ENCODE data around the gene USP20. TPM values are rescaled to one million over a fixed set of nuclear protein-coding genes. Genes with fewer than 3 reads are reported as not detected.

The USP20 gene
- total RNA-seq, 3 donors from 2014 or later (not counting 1 experiment from before 2014, with no cell fraction given) = 66.8 to 86.1 (median 80.3) TPM

- Histone ChIP-seq H3K27me3 (ENCODE audit: control insufficient read depth, insufficient read depth, low read length) (no peaks in the 10 kb centered on the region), H3K9me3 (ENCODE audit: control insufficient read depth, insufficient read depth, low read length) (no peaks in the 10 kb centered on the region), H3K4me1 (ENCODE audit: control insufficient read depth, insufficient read depth, low read length) (no peaks in the 10 kb centered on the region), H3K27ac (ENCODE audit: low read length) (no peak overlapping the region), H3K4me3 (ENCODE audit: low read length) (no peak overlapping the region), H3K36me3 (ENCODE audit: control insufficient read depth, insufficient read depth, low read length) (peaks cover 34% of the 10 kb centered on the region)
- DNase-seq = no peak
- Mint-ChIP-seq H3K4me3 (no peak overlapping the region), H3K27ac (no peak overlapping the region), H3K4me1 (peaks cover 24 to 36% of the 10 kb centered on the region in 2 donors), H3K9me3 (no peaks in the 10 kb centered on the region), H3K36me3 (peaks cover 9% of the 10 kb centered on the region), H3K27me3 (ENCODE audit: low read depth in 2 of 2) (no peaks in the 10 kb centered on the region)
- intact Hi-C loops (cut with micrococcal nuclease) = no loop called here
- ATAC-seq = no peak
- no peak for TF ChIP-seq CTCF (IDR thresholded peaks at IDR 0.05)
- WGBS (ENCODE audit: insufficient coverage) = 99% methylated on average over 7 of the region's 7 CpGs
Observed at GRCh38 chr9:129916707-129917106, 81.4 kb downstream of the USP20 start.

GRCh38 chr9:129918296-129918950, 83.2 kb downstream of the USP20 start:
- DNase-seq = no peak

GRCh38 chr9:129919277-129919676, 84.0 kb downstream of the USP20 start:
- Histone ChIP-seq H3K27ac (ENCODE audit: low read length) (no peak overlapping the region), H3K4me1 (ENCODE audit: control insufficient read depth, insufficient read depth, low read length) (no peaks in the 10 kb centered on the region), H3K9me3 (ENCODE audit: control insufficient read depth, insufficient read depth, low read length) (no peaks in the 10 kb centered on the region), H3K4me3 (ENCODE audit: low read length) (no peak overlapping the region), H3K36me3 (ENCODE audit: control insufficient read depth, insufficient read depth, low read length) (peaks cover 56% of the 10 kb centered on the region), H3K27me3 (ENCODE audit: control insufficient read depth, insufficient read depth, low read length) (no peaks in the 10 kb centered on the region)
- intact Hi-C loops (cut with micrococcal nuclease) = no loop called here
- peaks cover 24 to 36% of the 10 kb centered on the region in 2 donors for H3K4me1 Mint-ChIP-seq
- TF ChIP-seq CTCF (IDR thresholded peaks at IDR 0.05) = no peak
- H3K27ac Mint-ChIP-seq = peak overlapping the region; percentile 73 to 79
- DNase-seq (no peak), ATAC-seq (no peak)
- no peaks in the 10 kb centered on the region for H3K9me3 Mint-ChIP-seq
- peaks cover 9% of the 10 kb centered on the region for H3K36me3 Mint-ChIP-seq
- no peaks in the 10 kb centered on the region for H3K27me3 Mint-ChIP-seq (ENCODE audit: low read depth in 2 of 2)
- 60% methylated on average over 1 of the region's 3 CpGs for WGBS (ENCODE audit: insufficient coverage)
- no peak overlapping the region for H3K4me3 Mint-ChIP-seq

More at GRCh38 chr9:129918296-129918950, 83.2 kb downstream of the USP20 start:
- Histone ChIP-seq H3K27me3 (ENCODE audit: control insufficient read depth, insufficient read depth, low read length) (no peaks in the 10 kb centered on the region), H3K4me3 (ENCODE audit: low read length) (no peak overlapping the region), H3K4me1 (ENCODE audit: control insufficient read depth, insufficient read depth, low read length) (no peaks in the 10 kb centered on the region), H3K27ac (ENCODE audit: low read length) (no peak overlapping the region), H3K36me3 (ENCODE audit: control insufficient read depth, insufficient read depth, low read length) (peaks cover 49% of the 10 kb centered on the region), H3K9me3 (ENCODE audit: control insufficient read depth, insufficient read depth, low read length) (no peaks in the 10 kb centered on the region)
- H3K9me3 Mint-ChIP-seq = no peaks in the 10 kb centered on the region
- WGBS (ENCODE audit: insufficient coverage) = 85% methylated on average over 13 of the region's 14 CpGs
- no peak for ATAC-seq
- peak overlapping the region; percentile 73 to 79 for H3K27ac Mint-ChIP-seq
- no peaks in the 10 kb centered on the region for H3K27me3 Mint-ChIP-seq (ENCODE audit: low read depth in 2 of 2)
- peaks cover 9% of the 10 kb centered on the region for H3K36me3 Mint-ChIP-seq
- peaks cover 24 to 36% of the 10 kb centered on the region in 2 donors for H3K4me1 Mint-ChIP-seq
- no peak overlapping the region for H3K4me3 Mint-ChIP-seq
- TF ChIP-seq CTCF (IDR thresholded peaks at IDR 0.05) = no peak
- intact Hi-C loops (cut with micrococcal nuclease) = no loop called here

GRCh38 chr9:129919841-129920240, 84.6 kb downstream of the USP20 start:
- peaks cover 9% of the 10 kb centered on the region for H3K36me3 Mint-ChIP-seq
- WGBS (ENCODE audit: insufficient coverage) = 100% methylated on average over 1 of the region's 3 CpGs
- no peaks in the 10 kb centered on the region for H3K9me3 ChIP-seq (ENCODE audit: control insufficient read depth, insufficient read depth, low read length)
- no peak overlapping the region for H3K4me3 ChIP-seq (ENCODE audit: low read length)
- DNase-seq = no peak
- H3K27ac ChIP-seq (ENCODE audit: low read length) = no peak overlapping the region
- peaks cover 62% of the 10 kb centered on the region for H3K36me3 ChIP-seq (ENCODE audit: control insufficient read depth, insufficient read depth, low read length)
- H3K4me1 ChIP-seq (ENCODE audit: control insufficient read depth, insufficient read depth, low read length) = no peaks in the 10 kb centered on the region
- peak overlapping the region; percentile 73 to 79 for H3K27ac Mint-ChIP-seq
- H3K27me3 Mint-ChIP-seq (ENCODE audit: low read depth in 2 of 2) = no peaks in the 10 kb centered on the region
- no peaks in the 10 kb centered on the region for H3K27me3 ChIP-seq (ENCODE audit: control insufficient read depth, insufficient read depth, low read length)
- H3K4me1 Mint-ChIP-seq = peaks cover 24 to 36% of the 10 kb centered on the region in 2 donors
- no peak for ATAC-seq
- no peaks in the 10 kb centered on the region for H3K9me3 Mint-ChIP-seq
- no peak for TF ChIP-seq CTCF (IDR thresholded peaks at IDR 0.05)
- H3K4me3 Mint-ChIP-seq = no peak overlapping the region
- intact Hi-C loops (cut with micrococcal nuclease) = no loop called here

Data from natural killer cell (primary cell).